MM.1S (cell line): ENCODE data around the gene PCCA.

Experiments
- DNase-seq: peaks from one replicate; pipeline ENCODE4 v3.0.0-alpha.2; 2015
- H2AFZ ChIP-seq: fragments of 300-600 bp; sonication (generic); 2 replicates; pipeline ENCODE4 v1.6.0; 2016; ENCODE audit warnings: antibody characterized with exemption, low read length
- H3F3A ChIP-seq: fragments of 300-600 bp; sonication (generic); 2 replicates; pipeline ENCODE4 v1.6.1; 2016; ENCODE audit warnings: mild to moderate bottlenecking, antibody characterized with exemption, low read length, moderate library complexity, mixed read lengths; ENCODE audit not compliant: insufficient read depth
- H3K27ac ChIP-seq: fragments of 300-600 bp; sonication (generic); 2 replicates; pipeline ENCODE4 v1.5.1; 2016; ENCODE audit warnings: mild to moderate bottlenecking, low read length
- H3K27me3 ChIP-seq: fragments of 300-600 bp; sonication (generic); replicated peaks from 2 replicates; pipeline ENCODE4 v1.6.0; 2016; ENCODE audit warnings: low read length; ENCODE audit not compliant: insufficient read depth
- H3K36me3 ChIP-seq: fragments of 300-600 bp; sonication (generic); replicated peaks from 2 replicates; pipeline ENCODE4 v1.6.1; 2016; ENCODE audit warnings: mild to moderate bottlenecking, low read length, mixed read lengths; ENCODE audit not compliant: insufficient read depth
- H3K4me1 ChIP-seq: fragments of 300-600 bp; sonication (generic); 2 replicates; pipeline ENCODE4 v1.6.1; 2016; ENCODE audit warnings: low read length, mixed read lengths
- H3K4me2 ChIP-seq: fragments of 300-600 bp; sonication (generic); 2 replicates; pipeline ENCODE4 v1.6.0; 2016; ENCODE audit warnings: low read depth, low read length
- H3K4me3 ChIP-seq: fragments of 300-600 bp; sonication (generic); 2 replicates; pipeline ENCODE4 v1.5.1; 2016; ENCODE audit warnings: low read length, mixed read lengths
- H3K79me2 ChIP-seq: fragments of 300-600 bp; sonication (generic); 2 replicates; pipeline ENCODE4 v1.6.1; 2016; ENCODE audit warnings: mixed run types, low read length, mixed read lengths
- H3K9ac ChIP-seq: fragments of 300-600 bp; sonication (generic); 2 replicates; pipeline ENCODE4 v1.6.1; 2016; ENCODE audit warnings: low read length, mixed read lengths
- H3K9me2 ChIP-seq: fragments of 300-600 bp; sonication (generic); replicated peaks from 2 replicates; pipeline ENCODE4 v1.6.1; 2016; ENCODE audit warnings: mild to moderate bottlenecking, low read length, mixed read lengths; ENCODE audit not compliant: insufficient read depth
- H3K9me3 ChIP-seq: fragments of 300-600 bp; sonication (generic); replicated peaks from 2 replicates; pipeline ENCODE4 v1.6.1; 2016; ENCODE audit warnings: mild to moderate bottlenecking, low read length, mixed read lengths; ENCODE audit not compliant: insufficient read depth
- H4K20me1 ChIP-seq: fragments of 300-600 bp; sonication (generic); 2 replicates; pipeline ENCODE4 v1.6.1; 2016; ENCODE audit warnings: mild to moderate bottlenecking, low read length, moderate library complexity, mixed read lengths; ENCODE audit not compliant: insufficient read depth
- EZH2 ChIP-seq: fragments of 300-600 bp; sonication (generic); optimal IDR thresholded peaks from 2 replicates; pipeline ENCODE3; 2017; ENCODE audit warnings: low read depth, mild to moderate bottlenecking, antibody characterized with exemption, low read length, mixed read lengths
- EZH2phosphoT487 ChIP-seq: fragments of 300-600 bp; sonication (generic); IDR thresholded peaks from 2 replicates; pipeline ENCODE4 v1.6.1; 2018; ENCODE audit warnings: antibody characterized with exemption, low read length
- TF ChIP-seq, protein P1 (sequence below): fragments of 300-600 bp; sonication (generic); IDR thresholded peaks from 2 replicates; pipeline ENCODE4 v1.5.1; 2016; ENCODE audit warnings: antibody characterized with exemption, low read length, mixed read lengths

PCCA gene

GRCh38 chr13:100128838-100129237, 39.9 kb downstream of the PCCA start:
- Histone ChIP-seq H3K4me2 (no peak overlapping the region), H3F3A (no peaks in the 10 kb centered on the region), H2AFZ (no peak overlapping the region), H3K4me1 (no peaks in the 10 kb centered on the region), H3K9ac (no peak overlapping the region), H3K36me3 (no peaks in the 10 kb centered on the region), H3K9me3 (no peaks in the 10 kb centered on the region), H3K9me2 (no peaks in the 10 kb centered on the region), H3K4me3 (no peak overlapping the region), H3K27me3 (no peaks in the 10 kb centered on the region), H3K79me2 (no peaks in the 10 kb centered on the region), H3K27ac (no peak overlapping the region), H4K20me1 (no peaks in the 10 kb centered on the region)
- TF ChIP-seq EZH2phosphoT487, result no peak
- TF ChIP-seq, protein P1, sequence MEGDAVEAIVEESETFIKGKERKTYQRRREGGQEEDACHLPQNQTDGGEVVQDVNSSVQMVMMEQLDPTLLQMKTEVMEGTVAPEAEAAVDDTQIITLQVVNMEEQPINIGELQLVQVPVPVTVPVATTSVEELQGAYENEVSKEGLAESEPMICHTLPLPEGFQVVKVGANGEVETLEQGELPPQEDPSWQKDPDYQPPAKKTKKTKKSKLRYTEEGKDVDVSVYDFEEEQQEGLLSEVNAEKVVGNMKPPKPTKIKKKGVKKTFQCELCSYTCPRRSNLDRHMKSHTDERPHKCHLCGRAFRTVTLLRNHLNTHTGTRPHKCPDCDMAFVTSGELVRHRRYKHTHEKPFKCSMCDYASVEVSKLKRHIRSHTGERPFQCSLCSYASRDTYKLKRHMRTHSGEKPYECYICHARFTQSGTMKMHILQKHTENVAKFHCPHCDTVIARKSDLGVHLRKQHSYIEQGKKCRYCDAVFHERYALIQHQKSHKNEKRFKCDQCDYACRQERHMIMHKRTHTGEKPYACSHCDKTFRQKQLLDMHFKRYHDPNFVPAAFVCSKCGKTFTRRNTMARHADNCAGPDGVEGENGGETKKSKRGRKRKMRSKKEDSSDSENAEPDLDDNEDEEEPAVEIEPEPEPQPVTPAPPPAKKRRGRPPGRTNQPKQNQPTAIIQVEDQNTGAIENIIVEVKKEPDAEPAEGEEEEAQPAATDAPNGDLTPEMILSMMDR, result no peak
- TF ChIP-seq EZH2, result no peak
- DNase-seq, result no peak

DNA sequence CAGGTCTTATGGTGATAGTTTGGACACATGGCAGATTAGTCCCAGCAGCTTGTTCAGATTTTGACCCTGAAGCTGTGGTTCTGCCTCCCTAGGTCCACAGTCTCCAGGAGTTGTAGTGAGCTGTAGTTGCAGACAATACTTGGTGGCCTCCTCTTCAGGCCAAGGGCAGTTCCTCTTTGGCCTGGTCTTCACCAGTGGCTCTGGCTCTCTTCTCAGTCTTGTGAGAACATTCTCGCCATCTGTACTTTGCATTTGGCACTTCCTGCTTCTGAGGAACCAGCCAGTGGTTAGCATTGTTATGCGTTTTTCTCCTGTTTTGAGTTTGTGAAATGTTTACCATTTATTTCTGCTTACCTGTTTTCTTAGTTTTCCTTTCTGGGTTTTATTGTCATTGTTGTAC, 40.7 kb downstream of the PCCA start:
- TF ChIP-seq EZH2phosphoT487 (no peak), EZH2 (no peak)
- TF ChIP-seq, protein P1, result no peak
- H2AFZ ChIP-seq, result no peak overlapping the region

GRCh38 chr13:100130092-100130491, 41.2 kb downstream of the PCCA start:
- H3K9ac ChIP-seq, result no peak overlapping the region
- TF ChIP-seq, protein P1, result no peak
- no peak for TF ChIP-seq EZH2phosphoT487
- no peaks in the 10 kb centered on the region for H3K9me2 ChIP-seq
- no peak overlapping the region for H3K27ac ChIP-seq
- no peaks in the 10 kb centered on the region for H3K36me3 ChIP-seq
- no peaks in the 10 kb centered on the region for H3F3A ChIP-seq
- no peaks in the 10 kb centered on the region for H3K79me2 ChIP-seq
- H4K20me1 ChIP-seq, result no peaks in the 10 kb centered on the region
- no peaks in the 10 kb centered on the region for H3K9me3 ChIP-seq
- no peak overlapping the region for H3K4me3 ChIP-seq
- H3K4me2 ChIP-seq, result no peak overlapping the region
- no peak for DNase-seq
- H3K4me1 ChIP-seq, result no peaks in the 10 kb centered on the region
- no peaks in the 10 kb centered on the region for H3K27me3 ChIP-seq
- no peak overlapping the region for H2AFZ ChIP-seq

More for the DNA sequence above, 40.7 kb downstream of the PCCA start:
- no peaks in the 10 kb centered on the region for H3K36me3 ChIP-seq
- no peaks in the 10 kb centered on the region for H3K4me1 ChIP-seq
- no peaks in the 10 kb centered on the region for H3K27me3 ChIP-seq
- H3K27ac ChIP-seq, result no peak overlapping the region
- H3K79me2 ChIP-seq, result no peaks in the 10 kb centered on the region
- no peak overlapping the region for H3K9ac ChIP-seq
- H3K9me2 ChIP-seq, result no peaks in the 10 kb centered on the region
- no peaks in the 10 kb centered on the region for H4K20me1 ChIP-seq
- H3K4me3 ChIP-seq, result no peak overlapping the region
- no peaks in the 10 kb centered on the region for H3K9me3 ChIP-seq
- no peaks in the 10 kb centered on the region for H3F3A ChIP-seq
- H3K4me2 ChIP-seq, result no peak overlapping the region
- DNase-seq, result no peak
